ENCODE measurements around the gene UST.

- no peak for TF ChIP-seq CTCF (IDR thresholded peaks at IDR 0.05 in 2 of 3, conservative IDR thresholded peaks at IDR 0.05 in 1 of 3; ENCODE audit: borderline replicate concordance in 1 of 3, insufficient read depth in 1 of 3, low read depth in 2 of 3, low read length in 2 of 3)
- TF ChIP-seq YY1 (IDR thresholded peaks at IDR 0.05; ENCODE audit: extremely low read depth, insufficient replicate concordance, low read depth, low read length), result no peak
- no peak for TF ChIP-seq RAD21 (IDR thresholded peaks at IDR 0.05; ENCODE audit: low read depth)
- TF ChIP-seq POLR2A (IDR thresholded peaks at IDR 0.05; ENCODE audit: borderline replicate concordance, extremely low read depth, insufficient read depth, insufficient read length), result no peak
These were observed 329.0 kb downstream of the UST start for GRCh38 chr6:149075616-149076354.
